Measurements from ENCODE around the gene ANKFN1. TPM values are rescaled to one million over a fixed set of nuclear protein-coding genes. Genes with fewer than 3 reads are reported as not detected.

The ANKFN1 gene
- total RNA-seq, 4 donors from 2014 or later: 0.67 to 0.94 TPM; not detected in 2

DNA sequence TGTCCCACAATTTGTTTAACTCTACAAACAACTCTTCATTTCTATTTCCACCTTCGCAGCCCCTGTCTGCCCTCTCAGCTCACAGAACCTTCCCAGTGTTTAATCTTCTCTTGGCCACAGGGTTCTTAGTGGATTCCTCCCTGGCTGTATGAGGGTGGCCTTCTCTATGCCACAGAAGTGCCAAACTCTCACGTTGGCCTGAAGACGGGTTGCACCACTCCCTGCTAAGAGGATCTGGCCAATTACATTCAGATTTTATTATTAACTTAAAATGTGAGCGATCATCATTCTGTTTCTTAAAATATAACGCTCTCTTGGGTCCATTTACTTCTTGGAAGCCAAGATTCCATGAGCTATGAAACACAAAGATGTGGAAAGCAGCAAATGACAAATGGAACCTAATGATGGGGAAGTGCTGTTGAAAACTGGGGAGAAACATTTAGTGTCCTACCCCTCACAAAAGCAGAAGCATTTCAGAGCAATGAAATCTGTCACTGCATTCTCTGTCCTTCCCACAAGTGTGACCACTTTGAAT lies 348.9 kb downstream of the ANKFN1 start:
- DNase-seq: no peak
- intact Hi-C loops (cut with DNase I): no loop called here
- Histone ChIP-seq H3K4me1 (peaks cover 0 to 9% of the 10 kb centered on the region in 2 donors), H3K9me3 (no peaks in the 10 kb centered on the region), H3K4me3 (replicated peaks in 1 of 3) (no peak overlapping the region), H3K27ac (no peak overlapping the region), H3K36me3 (no peaks in the 10 kb centered on the region), H3K27me3 (no peaks in the 10 kb centered on the region)
- 62 to 66% methylated on average over 5 of the region's 5 CpGs for WGBS, 2 donors
- TF ChIP-seq, protein P1, sequence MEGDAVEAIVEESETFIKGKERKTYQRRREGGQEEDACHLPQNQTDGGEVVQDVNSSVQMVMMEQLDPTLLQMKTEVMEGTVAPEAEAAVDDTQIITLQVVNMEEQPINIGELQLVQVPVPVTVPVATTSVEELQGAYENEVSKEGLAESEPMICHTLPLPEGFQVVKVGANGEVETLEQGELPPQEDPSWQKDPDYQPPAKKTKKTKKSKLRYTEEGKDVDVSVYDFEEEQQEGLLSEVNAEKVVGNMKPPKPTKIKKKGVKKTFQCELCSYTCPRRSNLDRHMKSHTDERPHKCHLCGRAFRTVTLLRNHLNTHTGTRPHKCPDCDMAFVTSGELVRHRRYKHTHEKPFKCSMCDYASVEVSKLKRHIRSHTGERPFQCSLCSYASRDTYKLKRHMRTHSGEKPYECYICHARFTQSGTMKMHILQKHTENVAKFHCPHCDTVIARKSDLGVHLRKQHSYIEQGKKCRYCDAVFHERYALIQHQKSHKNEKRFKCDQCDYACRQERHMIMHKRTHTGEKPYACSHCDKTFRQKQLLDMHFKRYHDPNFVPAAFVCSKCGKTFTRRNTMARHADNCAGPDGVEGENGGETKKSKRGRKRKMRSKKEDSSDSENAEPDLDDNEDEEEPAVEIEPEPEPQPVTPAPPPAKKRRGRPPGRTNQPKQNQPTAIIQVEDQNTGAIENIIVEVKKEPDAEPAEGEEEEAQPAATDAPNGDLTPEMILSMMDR (IDR thresholded peaks at IDR 0.05): no peak
- no peak for TF ChIP-seq POLR2A (IDR thresholded peaks at IDR 0.05)

DNA sequence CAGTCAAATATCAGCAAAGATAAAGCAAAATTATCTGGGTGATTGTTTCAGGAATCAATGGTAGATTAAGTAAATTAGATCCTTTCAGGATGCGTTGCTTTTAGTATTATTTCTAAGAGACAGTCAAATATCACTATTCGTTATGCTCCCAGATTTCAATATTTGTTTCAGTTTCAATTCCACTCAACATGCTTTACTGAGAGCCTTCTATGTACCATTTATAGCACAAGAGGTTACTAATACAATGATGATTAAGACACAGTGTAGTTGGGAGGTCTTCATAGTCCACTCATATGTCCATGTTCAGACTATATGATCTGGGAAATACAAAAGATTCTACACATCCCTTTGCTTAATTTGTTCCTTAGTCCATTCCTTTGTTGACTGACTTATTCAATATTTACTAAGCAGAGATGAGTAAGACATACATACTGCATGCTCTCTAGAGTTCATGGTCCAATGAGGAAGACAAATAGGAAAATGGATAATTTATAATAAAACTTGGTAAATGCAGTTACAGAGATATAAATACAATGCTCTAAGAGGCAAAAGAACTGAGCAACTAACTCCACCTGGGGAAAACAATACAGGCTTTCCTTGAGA lies 352.0 kb downstream of the ANKFN1 start:
- intact Hi-C loops (cut with DNase I): no loop called here

DNA sequence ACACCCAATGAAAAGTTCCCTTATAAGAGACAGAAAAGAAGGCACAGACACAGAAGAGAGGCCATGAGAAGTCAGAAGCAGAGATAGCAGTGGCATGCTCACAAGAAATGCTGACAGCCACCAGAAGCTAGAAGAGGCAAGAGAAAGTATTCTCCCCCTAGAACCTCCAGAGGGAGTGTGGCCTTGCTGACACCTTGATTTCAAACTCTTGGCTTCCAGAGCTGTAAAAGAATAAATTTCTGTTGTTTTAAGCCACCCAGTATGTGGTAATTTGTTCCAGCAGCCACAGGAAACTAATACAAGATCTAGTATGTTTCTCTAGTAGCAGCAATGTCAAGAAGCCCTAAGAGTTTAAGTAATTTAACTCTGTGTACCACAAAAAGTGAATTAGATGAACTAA lies 353.1 kb downstream of the ANKFN1 start:
- TF ChIP-seq, protein P1 (IDR thresholded peaks at IDR 0.05): no peak
- no peak for TF ChIP-seq POLR2A (IDR thresholded peaks at IDR 0.05)
- Histone ChIP-seq H3K4me1 (peaks cover 0 to 9% of the 10 kb centered on the region in 2 donors), H3K27me3 (no peaks in the 10 kb centered on the region), H3K27ac (no peak overlapping the region), H3K4me3 (replicated peaks in 1 of 3) (no peak overlapping the region), H3K9me3 (no peaks in the 10 kb centered on the region), H3K36me3 (no peaks in the 10 kb centered on the region)
- intact Hi-C loops (cut with DNase I): no loop called here
- no peak for DNase-seq

More for the DNA sequence above, 352.0 kb downstream of the ANKFN1 start:
- TF ChIP-seq, protein P1 (IDR thresholded peaks at IDR 0.05): no peak
- no peak for TF ChIP-seq POLR2A (IDR thresholded peaks at IDR 0.05)
- 91 to 92% methylated on average over 2 of the region's 2 CpGs for WGBS, 2 donors
- no peak for DNase-seq
- no peaks in the 10 kb centered on the region for H3K36me3 ChIP-seq
- H3K9me3 ChIP-seq: no peaks in the 10 kb centered on the region
- H3K4me1 ChIP-seq: peaks cover 0 to 9% of the 10 kb centered on the region in 2 donors
- no peaks in the 10 kb centered on the region for H3K27me3 ChIP-seq
- H3K4me3 ChIP-seq (replicated peaks in 1 of 3): no peak overlapping the region
- no peak overlapping the region for H3K27ac ChIP-seq

DNA sequence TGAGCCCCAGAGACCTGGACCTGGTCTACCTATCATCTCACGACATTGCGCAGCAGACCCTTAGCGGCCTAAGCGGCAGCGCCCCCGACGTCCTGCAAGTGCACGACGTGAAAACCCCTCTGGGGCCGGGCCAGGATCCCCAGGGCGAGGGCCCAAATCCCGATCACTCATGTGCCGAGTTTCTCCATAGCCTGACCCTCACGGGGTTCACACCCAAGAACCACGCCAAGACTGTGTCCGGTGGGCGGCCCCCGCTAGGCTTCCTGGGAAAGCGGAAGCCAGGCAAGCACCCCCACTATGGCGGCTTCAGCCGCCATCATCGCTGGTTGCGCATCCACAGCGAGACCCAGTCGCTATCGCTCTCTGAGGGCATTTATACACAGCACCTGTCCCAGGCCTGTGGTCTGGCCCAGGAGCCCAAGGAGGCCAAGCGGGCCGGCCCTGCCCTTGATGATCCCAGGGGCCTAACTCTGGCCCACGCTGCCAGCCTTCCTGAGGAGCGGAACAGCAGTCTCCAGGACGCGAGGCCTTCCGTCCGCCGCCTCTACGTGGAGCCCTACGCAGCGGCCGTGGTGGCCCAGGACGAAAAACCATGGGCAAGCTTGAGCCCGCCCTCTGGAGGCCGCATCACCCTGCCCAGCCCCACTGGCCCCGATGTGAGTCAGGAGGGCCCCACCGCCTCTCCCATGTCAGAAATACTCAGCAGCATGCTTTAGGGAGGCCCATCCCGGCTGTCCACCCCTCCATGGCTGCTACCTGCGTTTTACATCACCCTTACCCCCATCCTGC lies 357.5 kb downstream of the ANKFN1 start:
- Histone ChIP-seq H3K36me3 (no peaks in the 10 kb centered on the region), H3K9me3 (no peaks in the 10 kb centered on the region), H3K27ac (no peak overlapping the region), H3K4me3 (replicated peaks in 1 of 3) (no peak overlapping the region), H3K4me1 (no peaks in the 10 kb centered on the region), H3K27me3 (no peaks in the 10 kb centered on the region)
- WGBS, 2 donors: 96 to 97% methylated on average over 22 to 38 of the region's 46 CpGs
- DNase-seq: no peak
- TF ChIP-seq, protein P1 (IDR thresholded peaks at IDR 0.05): no peak
- TF ChIP-seq POLR2A (IDR thresholded peaks at IDR 0.05): no peak
- intact Hi-C loops (cut with DNase I): no loop called here

DNA sequence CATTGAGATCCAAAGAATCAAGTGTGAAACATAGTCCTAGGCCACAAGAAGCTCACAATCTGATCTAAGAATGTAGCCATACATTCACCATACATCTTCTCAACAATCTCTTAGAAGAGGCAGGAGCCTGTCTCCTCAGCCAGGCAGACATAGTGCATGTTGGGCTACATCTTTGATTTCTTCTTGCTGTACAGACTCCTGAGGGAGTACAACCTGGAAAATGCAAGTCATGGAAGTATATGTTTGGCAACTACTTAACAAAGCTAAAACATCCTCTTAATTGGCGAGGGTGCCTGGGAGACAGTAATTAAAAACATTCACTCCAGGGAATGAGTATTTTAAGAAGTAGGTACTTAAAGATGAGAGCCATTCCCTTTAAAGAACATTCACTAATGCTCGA lies 361.0 kb downstream of the ANKFN1 start:
- intact Hi-C loops (cut with DNase I): no loop called here
- Histone ChIP-seq H3K4me3 (replicated peaks in 1 of 3) (no peak overlapping the region), H3K27me3 (no peaks in the 10 kb centered on the region), H3K9me3 (no peaks in the 10 kb centered on the region), H3K27ac (no peak overlapping the region), H3K4me1 (no peaks in the 10 kb centered on the region), H3K36me3 (no peaks in the 10 kb centered on the region)
- 40 to 45% methylated on average over 2 of the region's 2 CpGs for WGBS, 2 donors
- TF ChIP-seq POLR2A (IDR thresholded peaks at IDR 0.05): no peak
- TF ChIP-seq, protein P1 (IDR thresholded peaks at IDR 0.05): no peak
- no peak for DNase-seq
